Stimulated activated naive CD4-positive, alpha-beta T cell (primary cell): ENCODE measurements around the gene SMAP1.

Experiments used
- DNase-seq, 6 experiments: peaks; one replicate each; lab custom pipeline; 2025; lab: John Stamatoyannopoulos, UW

SMAP1 gene

DNA sequence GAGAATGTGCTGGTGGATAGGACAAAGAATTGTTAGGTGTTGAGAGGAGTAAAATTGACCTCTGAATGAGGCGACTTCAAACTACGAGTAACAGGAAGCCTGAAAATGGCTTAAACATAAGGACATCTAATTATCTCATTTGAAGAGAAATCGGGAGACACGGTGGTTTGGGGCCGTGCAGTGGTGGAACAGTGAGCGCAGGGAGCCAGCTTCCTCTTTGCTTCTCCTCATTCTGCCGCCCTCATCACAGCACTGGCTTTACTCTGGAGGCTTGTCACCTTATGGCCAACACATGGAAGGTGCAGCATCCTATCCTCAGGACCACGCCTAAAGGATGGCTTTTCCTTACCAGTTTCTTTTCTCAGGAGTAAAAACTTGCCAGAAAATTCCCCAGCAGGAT is 174.9 kb downstream of the SMAP1 start:
- DNase-seq: no peak

DNA sequence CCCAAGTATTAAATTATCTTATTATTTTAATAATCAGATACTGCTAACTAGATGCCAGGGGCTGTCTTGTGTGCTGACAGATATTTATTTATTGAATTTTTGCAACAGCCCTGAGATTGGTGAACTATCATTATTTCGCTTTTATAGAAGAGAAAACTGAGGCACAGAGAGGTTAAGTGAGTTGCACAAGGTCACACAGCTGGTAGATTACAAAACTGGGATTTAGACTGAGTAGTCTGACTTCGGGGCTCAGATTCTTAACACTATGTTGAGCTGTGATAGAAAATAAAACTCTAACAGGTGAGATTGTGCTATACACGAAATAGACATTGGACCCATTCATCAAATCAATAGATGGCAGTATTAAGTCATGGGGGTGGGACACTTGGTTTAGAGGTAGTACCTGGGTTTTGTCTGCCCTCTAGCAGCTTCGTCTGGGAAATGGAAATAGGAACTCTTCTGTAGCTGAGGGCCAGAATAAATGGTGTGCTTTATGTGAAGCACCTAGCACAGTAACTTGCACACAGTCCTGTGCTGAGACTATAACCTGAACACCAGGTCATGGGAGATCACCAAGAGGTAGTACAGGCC is 175.7 kb downstream of the SMAP1 start:
- no peak for DNase-seq

DNA sequence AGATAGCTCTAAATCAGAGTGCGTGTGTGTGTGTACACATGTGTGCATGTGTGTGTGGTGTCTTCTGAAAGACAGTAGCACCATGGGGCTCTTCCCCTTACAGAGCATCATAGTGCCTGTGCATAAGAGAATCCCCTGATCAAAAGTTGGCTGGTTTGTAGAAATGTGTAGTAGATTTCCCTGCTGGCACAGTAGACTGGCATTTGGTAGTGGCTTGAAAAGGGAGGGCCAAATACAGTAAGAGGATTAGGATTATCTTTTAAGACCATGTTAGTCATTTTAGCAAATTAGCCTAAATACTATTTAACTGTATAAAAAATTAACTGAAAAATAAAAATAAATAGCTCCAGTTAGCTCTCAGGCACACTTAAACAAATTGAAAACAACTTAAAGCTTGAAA is 176.6 kb downstream of the SMAP1 start:
- DNase-seq: no peak

DNA sequence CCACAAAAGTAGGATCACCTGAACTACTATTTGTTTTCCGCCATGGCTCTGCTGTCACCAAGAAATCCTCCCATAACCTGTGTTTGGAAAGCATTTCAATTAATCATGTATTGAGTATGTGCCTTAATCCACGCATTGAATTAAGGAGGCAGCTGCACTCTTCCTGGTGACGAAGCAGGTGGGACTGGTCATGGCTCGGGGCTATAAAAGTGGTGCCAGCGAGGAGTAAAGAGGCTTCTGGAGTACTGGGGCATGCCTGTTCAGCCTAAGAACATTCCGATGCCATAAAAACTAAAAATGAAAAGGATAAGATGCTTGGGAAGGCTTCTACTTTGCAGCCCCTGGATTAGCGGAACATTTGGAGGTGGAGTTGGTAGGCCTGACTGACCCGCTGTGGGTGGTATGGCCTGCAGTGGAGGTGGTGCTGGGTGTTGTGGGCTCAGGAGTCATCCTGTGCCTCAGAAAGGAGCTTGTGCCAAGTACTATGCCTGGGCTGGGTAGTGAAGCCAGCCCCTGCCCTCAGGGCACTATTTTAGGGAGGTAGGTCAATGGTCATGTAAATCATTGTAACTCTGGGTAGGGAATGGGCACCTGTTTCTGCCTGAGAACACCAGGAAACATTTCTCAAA is 178.6 kb downstream of the SMAP1 start:
- no peak for DNase-seq

DNA sequence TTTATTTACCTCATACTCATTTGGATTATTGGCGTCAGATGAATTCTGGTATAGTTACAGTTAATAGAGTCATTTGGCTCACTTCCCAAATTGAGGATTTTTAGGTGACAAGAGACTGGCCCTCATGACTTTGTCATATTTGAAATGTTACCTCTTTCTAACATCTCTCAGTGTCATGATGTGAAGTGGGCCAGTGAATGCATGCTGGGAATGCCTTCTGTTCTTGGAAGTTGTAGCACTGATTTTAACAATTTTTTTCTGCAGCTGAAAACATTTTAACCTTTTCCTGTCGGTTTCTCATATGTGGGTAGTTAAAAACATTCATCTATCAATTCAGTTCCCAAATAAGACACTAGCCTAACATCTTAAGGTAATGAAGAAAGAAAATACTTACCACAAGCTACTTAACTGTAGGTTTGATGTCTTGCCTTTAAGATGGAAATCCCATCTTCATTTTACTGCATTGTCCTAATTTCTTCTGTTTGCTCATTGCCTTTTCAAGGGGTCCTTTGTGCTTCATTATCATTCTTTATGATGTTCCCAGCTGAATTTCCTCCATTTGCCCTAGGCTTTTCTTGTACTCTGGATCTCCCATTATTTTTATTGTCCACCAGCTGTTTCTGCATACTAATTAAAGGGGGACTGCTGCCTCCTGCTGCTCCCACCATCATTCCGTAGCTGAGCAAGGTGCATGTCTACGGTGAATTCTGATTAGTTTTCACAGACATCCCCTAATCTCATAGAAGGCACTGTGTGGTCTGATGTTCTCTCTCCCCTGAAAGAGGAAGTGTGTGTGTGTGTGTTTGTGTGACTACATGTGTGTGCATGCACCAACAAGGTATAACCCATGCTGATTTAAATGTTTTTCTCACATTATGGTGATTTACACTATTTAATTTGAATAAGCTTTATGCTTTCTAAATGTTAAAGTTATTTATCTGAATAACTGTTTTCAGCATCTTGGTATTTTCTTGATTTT is 179.7 kb downstream of the SMAP1 start:
- DNase-seq: no peak

DNA sequence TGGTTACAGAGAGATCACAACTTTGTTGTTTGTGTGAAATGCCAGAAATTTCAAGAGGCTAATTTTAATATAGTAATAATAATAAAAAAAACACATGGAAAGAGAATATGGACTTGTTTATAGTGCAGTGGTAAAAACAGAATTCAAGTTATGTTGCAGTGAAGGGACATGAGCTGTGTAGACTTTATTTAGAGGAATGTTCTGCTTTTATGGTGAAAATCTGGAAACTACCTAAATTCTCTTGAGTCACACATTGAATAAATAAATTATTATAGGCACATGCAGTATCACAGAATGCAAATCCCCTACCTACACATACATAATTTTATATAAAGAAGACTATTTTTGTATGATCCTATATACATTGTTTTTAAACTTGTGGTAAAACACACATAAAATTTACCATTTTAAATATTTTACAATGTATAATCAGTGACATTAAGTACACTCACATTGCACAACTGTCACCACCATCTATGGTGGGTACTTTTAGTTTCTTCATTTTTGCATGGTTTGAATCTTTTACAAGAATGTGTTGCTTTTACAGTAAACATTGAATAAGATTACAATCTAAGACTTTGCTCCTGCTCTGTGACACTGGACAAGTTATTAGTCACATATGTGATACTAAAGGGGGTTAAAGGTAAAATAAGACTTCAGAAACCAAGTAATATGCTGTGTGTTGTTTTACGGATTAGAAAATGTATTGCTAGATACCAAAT is 181.8 kb downstream of the SMAP1 start:
- no peak for DNase-seq

DNA sequence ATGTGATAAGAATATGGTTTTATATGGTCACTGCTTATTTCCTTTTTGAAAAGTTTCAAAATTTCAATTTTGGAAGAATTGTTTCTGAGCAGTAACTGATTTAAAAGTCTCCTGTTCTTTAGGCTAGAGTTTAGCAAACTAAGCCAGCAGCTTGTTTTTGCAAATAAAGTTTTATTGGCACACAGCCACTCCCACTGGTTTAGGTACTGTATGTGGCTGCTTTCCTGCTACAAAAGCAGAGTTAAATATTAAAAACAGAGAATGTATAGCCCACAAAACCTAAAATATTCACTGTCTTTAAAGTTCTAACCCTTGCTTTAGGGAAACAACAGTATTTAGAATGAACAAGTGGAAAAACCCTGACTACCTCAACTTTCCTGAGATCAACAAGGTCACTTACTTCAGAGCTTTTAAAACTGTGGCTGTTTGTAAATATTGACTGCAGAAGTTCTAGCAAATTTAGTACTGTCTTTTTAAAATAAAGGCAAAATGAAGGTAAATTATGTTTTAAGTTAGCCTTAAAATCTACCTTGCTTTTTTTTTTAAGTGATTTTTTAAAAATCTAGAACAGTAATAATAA is 185.1 kb downstream of the SMAP1 start:
- DNase-seq: no peak

DNA sequence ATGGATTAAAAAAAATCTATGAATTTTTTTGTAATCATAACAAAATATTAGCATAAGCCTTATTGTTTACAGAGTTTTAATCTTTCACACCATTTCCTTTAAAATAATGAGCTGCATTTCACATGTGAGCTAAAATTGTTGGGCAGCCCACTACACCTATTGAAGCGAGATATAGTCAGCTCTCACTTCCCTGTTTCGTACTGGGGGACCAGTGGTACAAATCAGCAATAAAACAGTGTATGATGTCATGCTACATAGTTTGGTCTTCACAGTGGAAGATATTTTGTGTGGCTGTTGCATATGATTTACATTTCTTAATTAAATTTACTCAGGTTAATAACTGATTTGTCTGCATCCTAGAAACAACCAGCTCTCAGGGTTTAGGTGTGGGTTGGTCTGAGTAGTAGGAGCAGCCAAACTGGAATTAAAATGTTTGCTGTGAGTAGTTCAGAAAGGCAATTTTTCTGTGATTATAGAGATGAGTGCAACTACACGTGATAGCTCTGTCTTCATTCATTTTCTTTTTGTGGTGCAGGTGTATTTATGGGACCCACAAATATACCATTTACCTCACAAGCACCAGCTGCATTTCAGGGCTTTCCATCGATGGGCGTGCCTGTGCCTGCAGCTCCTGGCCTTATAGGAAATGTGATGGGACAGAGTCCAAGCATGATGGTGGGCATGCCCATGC is 189.8 kb downstream of the SMAP1 start:
- no peak for DNase-seq

DNA sequence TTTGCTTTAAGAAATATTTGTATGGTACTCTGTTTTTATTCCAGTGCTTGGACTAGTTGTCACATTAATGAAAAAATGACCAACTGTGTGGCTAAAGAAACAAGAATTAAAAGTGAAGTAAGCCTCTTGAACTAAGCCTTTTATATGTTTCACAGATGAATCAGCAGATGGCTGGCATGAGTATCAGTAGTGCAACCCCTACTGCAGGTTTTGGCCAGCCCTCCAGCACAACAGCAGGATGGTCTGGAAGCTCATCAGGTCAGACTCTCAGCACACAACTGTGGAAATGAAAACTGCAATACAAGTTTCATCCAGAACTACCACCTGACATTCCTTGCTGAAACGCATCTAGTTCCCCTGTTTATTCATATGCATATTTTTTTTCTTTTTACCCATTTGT is 192.4 kb downstream of the SMAP1 start:
- DNase-seq: no peak

DNA sequence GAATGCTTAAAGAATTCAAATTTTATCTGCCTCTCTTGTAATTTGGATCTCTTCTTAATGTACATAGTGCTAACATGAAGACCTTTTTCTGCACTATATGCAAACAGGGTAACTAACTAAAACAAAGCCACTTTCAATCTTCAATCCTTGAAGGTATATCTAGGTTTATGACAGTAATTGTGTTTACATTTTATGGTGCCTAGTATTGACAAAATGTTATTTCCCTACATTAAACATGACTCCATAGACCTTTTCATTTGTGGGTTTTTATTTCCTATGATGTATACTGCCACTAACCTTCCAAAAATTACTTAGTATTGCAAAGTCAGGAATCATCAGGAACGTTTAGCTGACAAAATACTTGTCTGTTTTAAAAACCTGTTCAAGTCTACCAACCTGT is 193.2 kb downstream of the SMAP1 start:
- DNase-seq: no peak

DNA sequence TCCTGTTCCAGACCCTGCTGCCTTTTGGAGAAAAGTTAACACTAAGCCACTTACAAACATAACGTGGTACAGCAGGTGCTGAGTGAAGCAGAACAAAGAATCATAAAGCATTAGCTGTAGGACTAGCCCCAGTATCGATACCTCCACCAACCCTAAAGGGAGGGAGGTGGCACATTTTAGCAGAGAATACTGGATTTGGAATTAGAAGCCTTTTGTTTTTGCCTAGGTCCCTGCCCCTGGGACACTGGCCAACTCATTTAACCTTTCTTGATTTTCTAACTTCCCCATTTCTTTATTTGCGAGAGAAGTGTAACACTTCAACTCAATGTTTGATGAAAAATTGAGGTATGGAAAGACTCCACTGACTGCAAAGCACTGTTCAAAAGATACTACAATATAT is 195.7 kb downstream of the SMAP1 start:
- no peak for DNase-seq

DNA sequence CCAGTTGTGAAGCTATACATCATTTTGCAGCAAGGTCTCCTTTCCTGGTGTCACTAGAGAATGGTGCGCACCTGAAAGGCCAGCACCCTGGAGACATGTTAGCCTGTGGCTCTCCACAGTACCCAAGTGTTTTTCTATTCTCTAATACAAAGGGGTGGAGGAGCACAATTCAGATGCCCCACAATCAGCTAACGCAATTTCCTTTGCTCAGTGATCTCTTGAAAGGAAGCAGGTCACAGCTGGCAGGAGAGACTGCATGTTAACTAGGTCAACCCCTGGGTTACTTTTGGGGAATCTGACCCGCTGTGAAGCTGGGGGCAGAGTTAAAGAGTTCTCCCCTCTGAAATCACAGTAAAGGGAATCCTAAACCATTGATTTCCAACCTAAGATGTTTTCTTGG is 196.7 kb downstream of the SMAP1 start:
- no peak for DNase-seq

DNA sequence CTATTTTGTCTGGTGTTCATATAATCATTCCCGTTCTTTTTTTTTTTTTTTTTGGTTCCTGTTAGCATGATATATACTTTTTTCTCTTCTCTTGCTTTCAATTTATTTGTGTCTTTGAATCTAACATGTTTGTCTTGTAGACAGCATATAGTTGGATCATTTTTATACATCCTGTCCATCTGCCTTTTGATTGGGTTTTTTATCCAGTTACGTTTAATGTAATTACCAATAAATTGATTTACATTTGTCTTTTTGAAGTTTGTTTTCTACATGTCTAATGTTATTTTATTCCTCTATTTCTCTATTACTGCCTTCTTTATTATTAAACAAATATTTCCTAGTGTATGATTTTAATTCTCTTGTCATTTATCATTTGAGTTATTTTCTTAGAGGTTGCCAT is 204.8 kb downstream of the SMAP1 start:
- DNase-seq: no peak

DNA sequence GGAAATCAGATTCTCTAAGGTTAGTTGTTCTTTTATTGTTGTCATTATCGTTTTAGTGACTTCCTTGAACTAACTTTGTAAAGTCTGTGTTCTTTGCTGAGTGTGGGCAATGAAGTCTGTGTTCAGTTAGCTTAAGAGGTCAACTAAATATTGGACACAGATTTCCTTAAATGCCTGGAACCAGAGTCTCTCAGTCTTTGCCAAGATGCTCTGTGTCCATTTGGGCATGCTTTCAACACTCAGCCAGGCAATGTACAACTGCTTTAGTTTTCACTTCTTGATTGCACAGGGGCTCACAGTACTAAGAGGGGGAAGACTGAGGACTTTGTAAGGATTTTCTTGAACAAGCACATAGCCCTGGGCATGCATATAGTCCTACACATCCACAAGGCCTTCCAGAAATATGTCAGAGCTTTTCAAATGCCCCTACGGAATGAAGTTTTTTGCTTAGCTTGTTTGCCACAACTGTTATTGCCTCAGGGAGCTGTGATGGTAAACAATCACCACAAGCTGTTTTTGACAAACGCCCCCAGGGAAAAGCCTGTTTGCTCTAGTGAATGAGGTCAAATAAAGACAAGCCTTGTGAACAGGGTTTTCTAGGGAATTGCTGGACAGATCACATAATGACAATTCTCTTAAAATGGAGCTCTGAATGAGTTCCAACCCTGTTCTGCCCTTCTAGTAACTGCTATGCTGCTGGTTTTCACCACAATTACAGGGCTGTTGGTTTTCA is 206.7 kb downstream of the SMAP1 start:
- no peak for DNase-seq

DNA sequence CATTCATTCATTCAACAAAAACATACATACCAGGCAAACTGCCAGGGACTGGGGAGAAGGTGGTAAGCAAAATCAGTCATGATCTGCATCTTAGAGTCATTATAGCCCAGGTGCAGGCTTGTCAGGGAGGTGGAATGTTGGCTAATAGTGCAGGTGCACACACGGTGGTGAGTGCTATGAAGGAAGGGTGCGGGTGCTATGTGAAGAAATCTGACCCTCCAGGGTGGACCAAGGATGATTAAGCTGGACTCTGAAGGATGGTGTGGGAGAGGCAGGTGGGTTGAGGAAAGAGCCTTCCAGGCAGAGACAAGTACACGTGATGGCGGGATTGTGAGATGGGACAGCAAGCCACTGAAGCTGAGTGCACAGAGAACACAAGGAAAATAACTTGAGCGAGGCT is 211.8 kb downstream of the SMAP1 start:
- DNase-seq: no peak

DNA sequence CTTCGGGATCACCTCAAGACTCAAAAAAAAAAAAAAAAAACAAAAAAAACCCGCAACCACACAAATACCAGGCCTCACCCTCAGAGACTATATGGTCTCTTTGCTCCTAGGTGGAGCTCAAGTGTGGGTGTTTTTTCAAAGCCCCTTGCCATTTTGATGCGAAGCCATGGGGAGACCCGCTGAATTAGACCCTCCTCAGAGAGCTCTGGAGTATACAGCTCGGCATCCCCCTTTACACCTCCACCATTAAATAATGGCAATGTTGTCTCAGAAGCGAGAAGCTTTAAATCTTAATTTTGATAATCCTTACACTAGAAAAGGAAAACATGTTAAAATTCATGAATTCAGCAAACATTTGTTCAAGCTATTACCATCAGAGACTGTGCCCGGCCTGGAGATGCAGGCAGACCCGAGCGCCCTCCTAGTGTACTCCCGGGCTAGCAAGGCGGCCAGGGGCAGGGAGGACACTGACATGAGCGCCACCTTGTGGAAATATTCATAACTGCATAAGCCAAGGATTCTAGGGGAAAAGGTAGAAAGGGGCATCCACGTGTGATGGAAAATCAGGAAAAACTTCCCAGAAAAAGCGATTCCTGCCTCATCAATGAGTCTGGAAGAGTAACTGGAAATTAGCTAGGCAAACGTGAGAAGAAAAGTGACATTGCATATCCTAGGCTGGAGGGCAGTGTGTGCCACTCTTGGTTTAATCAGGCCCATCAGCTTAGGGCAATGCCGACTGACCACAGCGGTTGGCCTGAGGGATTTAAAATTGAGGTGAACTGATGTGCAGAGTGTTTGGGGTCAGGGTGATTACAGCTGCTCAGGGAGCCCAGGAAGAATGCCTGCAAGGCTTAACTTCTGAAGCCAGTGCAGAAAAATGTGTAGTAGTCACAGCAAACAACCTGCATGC is 216.6 kb downstream of the SMAP1 start:
- peak in 5 of 6 experiments; percentile 1 to 59 (median 17) for DNase-seq

DNA sequence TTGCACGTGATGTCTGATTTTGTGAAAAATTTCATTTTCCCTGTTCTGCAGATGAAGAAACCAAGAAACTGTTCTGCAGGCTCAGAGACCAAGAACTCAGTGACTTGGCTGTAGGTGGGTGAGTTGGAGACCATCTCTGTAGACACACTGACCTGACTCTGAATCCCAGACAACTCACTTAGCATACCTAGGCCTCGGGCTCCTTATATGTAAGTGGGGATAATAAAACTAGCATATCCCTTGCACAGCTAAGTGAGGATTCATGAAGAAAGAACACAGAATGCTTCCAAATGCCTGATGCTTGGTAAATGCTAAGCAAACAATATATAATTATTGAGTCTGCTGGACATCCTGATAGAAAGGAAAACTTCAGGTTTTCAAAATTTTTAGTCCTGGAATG is 218.4 kb downstream of the SMAP1 start:
- DNase-seq: no peak

DNA sequence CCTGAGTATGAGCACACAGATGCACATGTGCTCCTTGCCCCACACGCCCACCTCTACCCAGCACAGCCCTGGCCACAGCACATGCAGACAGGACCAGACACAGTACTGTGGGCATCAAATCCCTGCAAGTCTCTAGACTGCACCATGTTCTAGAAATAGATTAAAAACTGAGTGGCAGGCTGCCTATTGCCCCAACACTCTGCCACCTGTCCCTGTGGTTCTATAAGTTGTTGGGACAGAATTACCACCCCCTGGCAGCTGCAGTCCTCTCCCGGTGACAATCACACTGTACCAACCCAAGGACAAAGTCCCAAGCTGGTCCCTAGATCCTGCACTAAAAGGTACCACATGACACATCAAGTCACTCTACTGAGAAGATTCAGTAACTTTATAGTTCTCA is 219.0 kb downstream of the SMAP1 start:
- no peak for DNase-seq

DNA sequence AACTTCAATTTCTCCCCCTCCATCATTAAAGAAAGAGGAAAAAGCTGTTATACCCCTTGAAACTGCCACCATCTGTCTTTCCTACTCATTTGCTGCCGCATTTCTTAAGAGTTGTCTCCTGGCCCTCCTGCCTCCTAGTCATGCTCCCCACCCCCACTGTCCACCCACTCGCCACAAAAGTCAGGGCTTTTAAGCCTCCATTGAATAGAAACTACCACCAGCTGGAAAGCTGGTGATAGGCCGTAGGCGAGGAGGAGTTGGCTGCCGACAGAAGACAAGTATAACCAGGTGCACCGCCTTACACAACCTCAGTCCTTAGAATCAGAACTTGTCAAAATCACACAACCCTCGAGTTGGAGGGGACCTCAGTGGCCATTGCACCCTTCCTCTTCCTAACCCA is 221.6 kb downstream of the SMAP1 start:
- DNase-seq: no peak

DNA sequence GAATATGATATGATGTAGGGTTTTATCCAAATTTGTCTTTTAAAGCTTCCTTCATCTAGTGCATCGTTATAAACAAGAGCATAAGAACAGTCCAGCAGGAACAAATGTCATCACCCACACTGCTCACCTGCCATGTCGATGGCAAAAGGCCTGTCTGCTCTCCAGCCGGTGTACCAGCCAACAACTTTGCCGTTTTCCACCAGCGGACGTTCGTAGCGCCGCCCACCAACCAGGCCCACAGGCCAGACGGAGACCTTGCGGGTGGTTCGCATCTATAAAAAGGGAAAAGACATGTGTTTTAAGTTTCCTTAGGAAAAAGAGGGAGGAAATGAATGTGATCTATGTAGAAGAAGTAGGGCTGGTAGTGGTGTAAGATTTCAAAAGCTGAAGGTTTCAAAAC is 226.3 kb downstream of the SMAP1 start:
- no peak for DNase-seq
